GM12875 (cell line): ENCODE measurements around the gene KHDC4.

Experiments
- H3K4me3 ChIP-seq: one replicate; pipeline ENCODE4 v1.5.1; 2011; ENCODE audit warnings: low read depth, low read length, control low read depth
- TF ChIP-seq, protein P1 (sequence below): IDR thresholded peaks from 2 replicates; pipeline ENCODE4 v1.5.1; 2011; ENCODE audit warnings: low read depth, mild to moderate bottlenecking, control low read depth, inconsistent platforms, low read length, moderate library complexity, borderline replicate concordance; ENCODE audit not compliant: insufficient read depth

Gene KHDC4

DNA sequence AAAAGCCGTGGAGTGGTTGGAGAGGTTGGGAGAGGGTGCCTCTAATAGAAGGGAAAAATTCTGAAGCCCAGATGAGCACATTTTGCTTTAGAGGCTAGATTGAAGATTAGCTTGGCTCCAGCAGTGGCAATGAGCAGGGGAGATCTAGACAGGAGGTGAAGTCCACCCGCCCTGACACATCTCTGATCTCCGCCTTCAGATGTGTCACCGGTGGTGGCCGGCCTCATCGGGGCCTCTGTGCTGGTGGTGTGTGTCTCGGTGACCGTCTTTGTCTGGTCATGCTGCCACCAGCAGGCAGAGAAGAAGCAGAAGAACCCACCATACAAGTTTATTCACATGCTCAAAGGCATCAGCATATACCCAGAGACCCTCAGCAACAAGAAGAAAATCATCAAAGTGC lies 66.4 kb downstream of the KHDC4 start:
- no peak overlapping the region for H3K4me3 ChIP-seq
- TF ChIP-seq, protein P1, sequence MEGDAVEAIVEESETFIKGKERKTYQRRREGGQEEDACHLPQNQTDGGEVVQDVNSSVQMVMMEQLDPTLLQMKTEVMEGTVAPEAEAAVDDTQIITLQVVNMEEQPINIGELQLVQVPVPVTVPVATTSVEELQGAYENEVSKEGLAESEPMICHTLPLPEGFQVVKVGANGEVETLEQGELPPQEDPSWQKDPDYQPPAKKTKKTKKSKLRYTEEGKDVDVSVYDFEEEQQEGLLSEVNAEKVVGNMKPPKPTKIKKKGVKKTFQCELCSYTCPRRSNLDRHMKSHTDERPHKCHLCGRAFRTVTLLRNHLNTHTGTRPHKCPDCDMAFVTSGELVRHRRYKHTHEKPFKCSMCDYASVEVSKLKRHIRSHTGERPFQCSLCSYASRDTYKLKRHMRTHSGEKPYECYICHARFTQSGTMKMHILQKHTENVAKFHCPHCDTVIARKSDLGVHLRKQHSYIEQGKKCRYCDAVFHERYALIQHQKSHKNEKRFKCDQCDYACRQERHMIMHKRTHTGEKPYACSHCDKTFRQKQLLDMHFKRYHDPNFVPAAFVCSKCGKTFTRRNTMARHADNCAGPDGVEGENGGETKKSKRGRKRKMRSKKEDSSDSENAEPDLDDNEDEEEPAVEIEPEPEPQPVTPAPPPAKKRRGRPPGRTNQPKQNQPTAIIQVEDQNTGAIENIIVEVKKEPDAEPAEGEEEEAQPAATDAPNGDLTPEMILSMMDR: no peak

DNA sequence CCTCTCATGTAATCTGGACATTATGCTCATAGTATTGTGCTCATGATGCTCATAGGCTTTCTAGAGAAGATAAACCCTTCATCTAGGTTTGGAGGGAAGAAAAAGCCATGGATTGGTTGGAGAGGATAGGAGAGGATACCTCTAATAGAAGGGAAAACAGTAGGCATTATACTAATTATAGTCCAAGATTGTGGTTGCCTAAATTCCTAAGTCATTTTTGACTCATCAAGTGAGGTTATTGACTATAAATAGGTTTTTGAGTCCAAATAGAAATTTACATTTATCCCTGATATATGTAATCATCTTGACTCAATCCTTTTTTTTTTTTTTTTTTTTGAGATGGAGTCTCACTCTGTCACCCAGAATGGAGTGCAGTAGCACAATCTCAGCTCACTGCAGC lies 69.8 kb downstream of the KHDC4 start:
- TF ChIP-seq, protein P1: no peak
- H3K4me3 ChIP-seq: no peak overlapping the region
